Superior temporal gyrus (tissue), 1 donor: Measurements from ENCODE around the gene NOTCH3.

Experiments
- DNase-seq: peaks from one replicate; pipeline ENCODE4 v3.0.0-alpha.2; 2016; ENCODE audit errors: extremely low spot score

NOTCH3 gene

DNA sequence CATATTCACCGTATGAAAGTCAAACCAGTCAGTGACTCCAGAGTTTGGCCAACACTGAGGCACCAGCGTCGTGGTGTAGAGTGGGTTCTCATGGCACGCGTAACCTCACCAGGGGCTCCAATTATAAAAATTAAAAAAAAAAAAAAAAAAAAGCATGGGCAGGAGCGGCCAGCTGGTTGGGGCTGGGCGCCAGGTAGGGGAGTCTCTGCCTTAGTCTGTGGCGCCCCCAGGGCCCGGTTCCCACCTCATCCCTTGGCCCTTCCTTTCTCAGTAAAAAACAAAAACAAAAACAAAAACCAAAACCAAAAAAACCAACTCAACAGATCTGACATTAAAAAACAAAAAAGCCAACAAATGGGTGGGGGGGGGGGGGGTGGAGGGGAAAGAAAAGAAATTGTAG is 36.1 kb upstream of the NOTCH3 start:
- no peak for DNase-seq

GRCh38 chr19:15235781-15236180 is 35.0 kb upstream of the NOTCH3 start:
- DNase-seq = no peak

DNA sequence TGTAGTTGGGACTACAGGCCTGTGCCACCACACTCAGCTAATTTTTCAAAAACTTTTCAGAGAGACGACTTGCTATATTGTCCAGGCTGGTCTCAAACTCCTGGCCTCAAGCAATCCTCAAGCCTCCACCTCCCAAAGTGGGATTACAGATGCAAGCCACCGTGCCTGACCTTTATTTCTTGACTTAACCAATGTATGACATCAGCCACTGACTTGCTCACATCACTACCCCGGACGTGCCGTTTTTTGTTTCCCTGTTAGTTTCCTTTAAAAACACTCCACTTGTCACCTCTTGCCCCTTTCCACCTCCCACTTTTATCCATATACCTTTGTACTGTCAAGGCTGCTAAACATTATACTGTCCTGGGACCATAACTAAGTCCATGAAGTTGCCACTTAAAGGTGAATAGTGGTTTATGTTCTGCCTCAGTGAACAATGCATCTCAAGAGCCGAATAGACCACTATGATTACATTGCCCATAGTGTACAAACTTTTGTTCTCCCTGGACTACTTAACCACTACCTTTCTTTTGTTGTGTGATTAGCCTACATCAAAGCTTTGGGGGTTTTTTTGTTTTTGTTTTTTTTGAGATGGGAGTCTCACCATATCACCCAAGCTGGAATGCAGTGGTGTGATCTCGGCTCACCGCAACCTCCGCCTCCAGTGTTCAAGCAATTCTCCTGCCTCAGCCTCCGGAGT is 33.8 kb upstream of the NOTCH3 start:
- DNase-seq = no peak

DNA sequence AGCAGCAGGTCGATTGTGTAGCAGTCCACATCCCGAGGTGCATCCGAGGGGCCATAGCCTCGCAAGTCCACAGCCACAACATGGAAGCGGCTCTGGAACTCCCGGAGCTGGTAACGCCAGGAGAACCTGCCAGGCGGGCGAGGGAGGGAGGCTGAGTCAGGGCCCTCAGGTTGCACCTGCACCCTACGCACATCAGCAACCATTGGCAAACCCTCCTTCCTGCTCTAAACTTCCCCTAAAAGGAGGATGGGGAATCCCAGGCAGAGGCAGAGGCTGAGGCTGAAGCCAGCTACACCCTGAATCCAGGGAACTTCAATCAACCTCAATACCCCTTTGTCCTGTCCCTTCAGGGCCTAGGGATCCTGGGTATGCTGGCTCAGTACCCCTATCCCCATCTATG is 30.5 kb upstream of the NOTCH3 start:
- no peak for DNase-seq

- DNase-seq = no peak
These were observed 26.5 kb upstream of the NOTCH3 start for GRCh38 chr19:15227261-15227660.

- no peak for DNase-seq
These were observed 25.0 kb upstream of the NOTCH3 start for GRCh38 chr19:15225760-15226159.

DNA sequence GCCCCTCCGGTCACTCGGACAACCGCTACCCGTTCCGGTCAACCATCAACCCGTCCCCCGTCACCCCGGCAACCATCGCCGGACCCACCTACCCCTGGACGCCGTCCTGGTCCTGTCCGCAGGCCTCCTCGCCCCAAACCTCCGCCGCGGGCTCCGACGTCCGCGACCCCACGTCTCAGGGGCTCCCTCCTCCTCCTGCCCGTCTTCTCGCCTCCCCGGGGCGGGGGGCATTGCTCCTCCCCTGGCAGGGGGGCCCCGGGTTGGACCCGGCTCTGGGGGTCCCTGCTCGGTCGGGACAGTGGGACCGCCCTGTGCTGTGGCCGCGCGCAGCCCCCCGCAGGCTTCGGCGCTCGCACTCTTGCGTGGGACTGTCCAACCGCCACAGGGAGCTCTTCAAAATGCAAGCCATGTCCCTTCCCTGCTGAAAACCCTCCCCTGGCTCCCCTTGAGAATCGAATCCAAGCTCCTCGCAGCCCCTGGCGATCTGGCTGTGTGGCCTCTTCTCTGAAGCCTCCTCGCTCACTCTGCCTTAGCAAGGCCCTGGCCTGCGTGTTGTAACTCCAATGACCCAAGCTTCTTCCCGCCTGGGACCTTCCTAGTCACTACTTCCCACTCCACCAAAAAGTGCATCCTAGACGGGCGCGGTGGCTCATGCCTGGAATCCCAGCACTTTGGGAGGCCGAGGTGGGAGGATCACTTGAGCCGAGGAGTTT is 23.0 kb upstream of the NOTCH3 start:
- DNase-seq = no peak

DNA sequence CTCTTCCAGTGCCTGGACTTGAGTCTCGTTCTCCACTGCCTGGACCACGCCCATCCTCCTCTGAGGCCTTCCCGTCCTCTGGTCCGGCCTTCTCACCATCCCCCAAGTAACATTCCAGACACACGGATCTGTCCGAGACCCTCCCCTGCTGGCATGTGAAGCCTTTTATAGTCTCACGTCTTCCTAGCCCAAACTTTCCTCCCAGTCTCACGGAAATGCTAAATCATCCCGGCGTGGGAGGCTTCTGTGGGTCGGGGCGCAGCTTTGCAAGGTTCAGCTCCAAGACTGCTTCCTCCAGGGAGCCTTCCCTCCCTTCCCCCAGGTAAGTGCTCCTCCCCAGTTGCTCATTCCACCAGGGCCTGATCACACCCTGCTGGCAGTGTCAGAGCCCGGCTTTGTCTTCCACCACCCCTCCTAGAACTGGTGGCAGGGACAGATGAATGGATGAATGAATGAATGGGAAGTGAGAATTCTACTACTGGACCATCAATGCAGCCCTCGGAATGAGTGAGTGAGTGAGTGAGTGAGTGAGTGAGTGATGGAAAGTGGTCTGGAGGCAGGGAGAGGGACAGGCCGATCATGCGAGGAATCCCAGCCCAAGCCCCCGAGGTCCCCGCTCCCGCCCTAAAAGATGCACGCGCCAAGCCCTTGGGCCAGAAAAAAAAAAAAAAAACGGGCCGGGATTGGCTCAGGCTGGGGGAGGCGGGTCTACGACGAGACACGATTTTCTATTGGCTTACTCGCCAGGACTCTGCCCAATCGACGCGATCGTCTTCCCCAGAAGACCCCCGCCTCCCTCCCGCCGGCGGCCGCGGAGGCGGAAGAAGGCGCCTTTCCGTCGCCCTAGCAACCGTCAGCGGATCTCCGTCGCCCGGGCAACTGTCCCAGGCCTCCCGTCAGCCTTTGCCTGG is 22.2 kb upstream of the NOTCH3 start:
- DNase-seq = peak; percentile 92

GRCh38 chr19:15220833-15221232 is 20.0 kb upstream of the NOTCH3 start:
- no peak for DNase-seq

- DNase-seq = no peak
These were observed 17.7 kb upstream of the NOTCH3 start for GRCh38 chr19:15218501-15218900.

GRCh38 chr19:15216363-15216762 is 15.6 kb upstream of the NOTCH3 start:
- no peak for DNase-seq

DNA sequence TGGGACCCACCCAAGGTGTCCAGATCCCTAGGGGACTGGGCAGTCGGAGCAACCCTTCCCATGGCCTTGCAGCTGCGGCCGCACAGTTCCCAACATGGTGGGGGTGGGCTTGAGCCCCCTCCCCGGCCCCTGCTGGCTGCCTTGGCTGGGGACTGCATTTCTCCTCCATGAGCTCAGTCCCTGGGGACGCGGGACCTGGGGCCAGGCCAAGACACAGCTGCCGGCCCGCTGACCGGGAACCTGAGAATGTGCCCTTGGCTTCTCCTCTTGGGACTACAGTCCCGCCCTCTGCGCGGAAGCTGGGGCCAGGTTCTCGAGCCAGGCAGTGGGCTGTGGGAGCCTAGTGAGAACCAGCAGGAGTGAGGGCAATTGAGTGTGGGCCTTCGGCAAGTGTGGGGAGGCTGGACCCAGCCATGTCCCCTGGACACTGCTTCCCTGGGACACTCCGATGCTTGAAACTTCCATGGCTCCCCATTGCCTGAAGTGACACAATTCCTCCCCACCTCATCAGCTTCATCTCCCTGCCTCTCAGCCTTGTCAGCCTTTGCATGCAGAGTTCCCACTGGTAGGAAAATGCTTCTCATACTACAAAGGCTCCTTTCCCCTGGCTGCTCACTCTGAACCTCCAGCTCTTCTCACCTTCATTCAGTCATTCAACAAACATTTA is 13.1 kb upstream of the NOTCH3 start:
- DNase-seq = no peak

GRCh38 chr19:15212711-15213110 is 11.9 kb upstream of the NOTCH3 start:
- DNase-seq = no peak

GRCh38 chr19:15210323-15210781 is 9.6 kb upstream of the NOTCH3 start:
- no peak for DNase-seq

DNA sequence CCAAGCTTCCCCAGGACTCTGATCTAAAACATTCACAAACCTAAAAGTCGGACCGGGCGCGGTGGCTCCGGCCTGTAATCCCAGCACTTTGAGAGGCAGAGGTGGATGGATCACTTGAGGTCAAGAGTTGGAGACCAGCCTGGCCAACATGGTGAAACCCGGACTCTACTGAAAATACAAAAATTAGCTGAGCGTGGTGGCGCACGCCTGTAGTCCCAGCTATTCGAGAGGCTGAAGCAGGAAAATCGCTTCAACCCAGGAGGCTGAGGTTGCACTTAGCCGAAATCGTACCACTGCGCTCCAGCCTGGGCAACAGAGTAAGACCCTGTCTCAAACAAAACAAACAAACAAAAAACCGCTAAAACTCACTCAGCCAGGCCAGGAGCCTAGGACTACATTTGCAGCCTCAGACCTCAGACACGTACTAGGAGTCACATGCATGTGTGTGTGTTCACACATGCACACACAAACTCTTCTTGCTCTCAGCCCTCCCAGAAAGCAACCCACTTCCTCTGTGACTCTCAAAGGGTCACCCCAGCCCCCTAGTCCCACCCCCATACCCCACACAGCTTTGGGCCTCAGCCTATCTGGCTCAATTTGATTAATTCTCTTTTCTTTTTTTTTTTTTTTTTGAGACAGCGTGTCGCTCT is 704 bp upstream of the NOTCH3 start:
- no peak for DNase-seq

- DNase-seq = no peak
These were observed 888 bp downstream of the NOTCH3 start for GRCh38 chr19:15199661-15200552.

DNA sequence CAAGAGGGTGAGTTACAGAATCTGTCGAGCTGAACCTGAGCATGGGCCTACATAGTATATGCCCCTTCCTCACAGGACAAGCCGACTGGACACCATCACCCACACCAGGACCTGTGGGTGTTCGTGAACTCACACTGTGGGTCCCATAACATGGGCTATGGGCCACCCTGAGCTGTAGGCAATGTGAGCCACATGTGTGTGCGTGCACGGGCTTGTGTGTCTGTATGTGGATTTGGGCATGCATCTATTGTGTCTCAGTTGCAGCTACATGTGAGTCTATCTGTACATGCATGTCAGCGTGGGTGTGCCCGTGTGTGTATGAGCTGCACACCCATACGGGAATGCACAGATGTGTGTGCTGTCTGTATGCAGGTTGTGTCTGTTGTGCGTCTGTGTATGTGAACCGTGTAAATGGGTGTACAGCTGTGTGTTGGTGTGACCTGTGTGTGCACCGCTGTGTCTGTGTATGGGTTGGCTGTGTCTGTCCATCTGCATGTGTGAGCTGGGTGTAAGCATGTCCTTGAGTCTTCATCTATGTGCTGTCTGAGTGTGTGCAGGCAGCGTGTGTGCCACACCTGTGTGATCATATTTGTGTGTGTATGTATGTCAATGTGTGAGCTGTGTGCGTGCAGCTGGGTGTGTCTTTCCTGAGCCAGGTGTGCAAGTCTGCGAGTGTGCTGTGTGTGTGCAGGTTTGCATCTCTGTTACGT is 1.7 kb downstream of the NOTCH3 start:
- no peak for DNase-seq

DNA sequence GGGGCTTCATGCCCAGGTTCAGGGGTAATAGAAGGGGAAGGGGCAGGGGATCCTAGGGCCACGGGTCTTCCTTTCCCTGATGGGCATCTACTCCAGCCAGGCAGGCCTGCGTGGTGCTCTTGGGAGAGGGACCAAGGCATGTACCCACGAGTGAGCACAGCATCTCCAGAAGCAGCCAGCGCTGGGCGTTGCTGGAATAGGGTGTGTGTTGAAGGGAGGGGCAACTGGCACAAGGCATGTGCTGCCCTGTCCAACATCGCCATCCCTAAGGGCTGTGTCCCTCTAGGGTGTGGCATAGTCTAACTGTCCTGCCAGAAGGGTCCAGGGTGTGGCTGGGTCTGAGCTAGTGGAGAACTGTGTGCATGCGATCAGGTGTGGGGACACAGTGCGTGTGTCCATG is 2.9 kb downstream of the NOTCH3 start:
- no peak for DNase-seq

DNA sequence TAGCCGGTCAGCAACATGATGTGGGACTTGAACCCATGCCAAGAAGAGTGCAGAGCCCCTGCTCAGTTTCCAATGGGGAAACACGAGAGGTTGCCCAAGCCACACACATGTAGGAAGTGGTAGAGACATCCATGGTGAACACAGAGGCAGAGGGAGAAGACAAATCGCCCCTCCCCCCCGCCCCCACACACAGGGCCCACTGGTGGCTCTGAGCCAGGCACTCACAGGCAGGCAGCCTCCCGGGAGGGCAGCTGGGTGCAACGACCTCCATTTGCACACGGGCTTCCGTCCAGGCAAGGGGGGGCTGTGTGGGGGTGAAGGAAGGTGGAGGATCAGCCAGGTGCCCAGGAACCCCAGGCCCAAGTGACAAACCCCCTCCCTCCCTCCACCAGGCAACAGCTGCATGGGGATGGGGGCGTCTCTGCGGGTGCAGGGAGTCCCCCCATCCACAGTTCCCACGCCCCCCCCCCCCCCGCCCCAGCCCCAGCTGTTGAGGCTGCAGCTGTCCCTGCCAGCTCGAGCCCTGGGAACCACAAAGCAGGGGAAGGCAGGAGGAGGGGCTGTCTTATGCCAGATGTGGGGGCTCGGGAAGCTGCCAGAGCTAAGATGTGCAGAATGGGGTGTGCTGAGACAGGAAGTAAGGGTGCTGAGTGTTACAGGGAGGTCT is 3.4 kb downstream of the NOTCH3 start:
- no peak for DNase-seq
